Muscle of leg (tissue), 11 donors: ENCODE measurements around the gene XRN2. TPM values are rescaled to one million over a fixed set of nuclear protein-coding genes. Genes with fewer than 3 reads are reported as not detected.

Experiments
- DNase-seq: peaks from one replicate; pipeline ENCODE4 v3.0.0; 2013
- H3K27ac ChIP-seq: one replicate; pipeline ENCODE4 v1.5.1; 2013; ENCODE audit warnings: mild to moderate bottlenecking, low read length, control low read depth
- H3K27me3 ChIP-seq: one replicate; pipeline ENCODE4 v1.6.1; 2013; ENCODE audit warnings: low read length; ENCODE audit not compliant: control insufficient read depth, insufficient read depth
- H3K36me3 ChIP-seq: one replicate; pipeline ENCODE4 v1.6.1; 2013; ENCODE audit warnings: low read length; ENCODE audit not compliant: control insufficient read depth, insufficient read depth
- H3K4me1 ChIP-seq: one replicate; pipeline ENCODE4 v1.6.1; 2013; ENCODE audit warnings: low read length; ENCODE audit not compliant: control insufficient read depth, insufficient read depth
- H3K4me3 ChIP-seq: one replicate; pipeline ENCODE4 v1.5.1; 2013; ENCODE audit warnings: low read length, control low read depth
- H3K9me3 ChIP-seq: replicated peaks from 2 replicates; pipeline ENCODE4 v1.6.1; 2013; ENCODE audit warnings: low read depth, low read length; ENCODE audit not compliant: control insufficient read depth
- WGBS: methylation state at CpG from one replicate; pipeline ENCODE4 v1.1.5; 2013; ENCODE audit warnings: missing lambda C conversion rate; ENCODE audit not compliant: insufficient coverage; 5-methylcytosine and 5-hydroxymethylcytosine counted together
- polyA plus RNA-seq, 8 donors: library from polyadenylated mRNA; unstranded; fragments of 120-200 nt; gene quantifications; one replicate each; pipeline versions ENCODE4 v1.2.1 to v1.2.3, GENCODE V29; 2013; ENCODE audit warnings: inconsistent platforms in 1 of 8, low replicate concordance in 1 of 8; ENCODE audit not compliant: insufficient read length in 8 of 8, insufficient read depth in 1 of 8
- total RNA-seq: library from RNA; stranded (reverse); fragments of 120-200 nt; gene quantifications from one replicate; pipeline ENCODE4 v1.2.4, GENCODE V29; 2013

The XRN2 gene
- total and polyA plus RNA-seq, 9 donors, result 39.4 to 51.6 (median 46.7) TPM

DNA sequence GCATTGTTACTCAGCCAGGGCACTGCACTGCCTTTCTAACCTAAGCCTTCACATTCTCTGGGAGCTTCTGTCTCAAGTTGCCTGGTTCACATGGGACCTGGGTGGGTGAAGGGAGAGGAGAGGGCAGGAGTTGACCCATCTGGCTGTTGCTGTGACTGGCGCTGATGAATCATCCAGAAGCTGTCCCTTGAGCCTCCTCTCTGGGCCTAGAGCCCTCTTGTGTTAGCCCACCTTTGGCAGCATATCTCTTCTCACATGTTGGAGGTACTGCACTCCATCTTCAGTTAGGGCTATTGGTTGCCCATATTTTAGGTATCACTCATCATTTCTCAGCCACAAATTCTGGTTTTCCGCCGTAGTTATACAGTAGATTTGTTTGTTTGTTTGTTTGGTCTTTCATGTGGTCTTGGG is 19.8 kb downstream of the XRN2 start:
- Histone ChIP-seq H3K9me3 (peaks cover 17% of the 10 kb centered on the region), H3K27ac (no peak overlapping the region), H3K4me1 (no peaks in the 10 kb centered on the region), H3K36me3 (peaks cover 2% of the 10 kb centered on the region), H3K4me3 (no peak overlapping the region), H3K27me3 (no peaks in the 10 kb centered on the region)
- no CpG with 5 or more reads among the region's 3 CpGs for WGBS
- no peak for DNase-seq

DNA sequence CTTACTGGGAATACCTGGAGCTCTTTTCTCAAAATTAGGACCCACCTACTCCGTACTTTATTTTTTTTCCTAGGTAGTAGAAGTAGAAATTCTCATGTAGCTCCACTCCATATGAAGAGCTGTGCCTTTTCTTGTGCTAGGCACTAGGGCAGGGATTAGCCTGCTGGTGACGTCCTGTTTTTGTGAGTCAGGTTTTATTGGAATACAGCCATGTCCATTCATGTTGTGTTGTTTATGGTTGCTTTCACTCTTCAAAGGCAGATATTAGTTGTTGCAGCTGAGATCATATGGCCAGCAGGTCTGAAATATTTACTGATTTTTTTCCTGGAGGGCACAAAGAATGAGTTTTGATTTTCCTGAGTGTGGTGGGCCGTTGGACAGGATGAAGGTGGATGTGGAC is 20.5 kb downstream of the XRN2 start:
- Histone ChIP-seq H3K27me3 (no peaks in the 10 kb centered on the region), H3K9me3 (peaks cover 17% of the 10 kb centered on the region), H3K36me3 (peaks cover 2% of the 10 kb centered on the region), H3K4me3 (no peak overlapping the region), H3K27ac (no peak overlapping the region), H3K4me1 (no peaks in the 10 kb centered on the region)
- DNase-seq, result no peak
- 56% methylated on average over 1 of the region's 3 CpGs for WGBS

DNA sequence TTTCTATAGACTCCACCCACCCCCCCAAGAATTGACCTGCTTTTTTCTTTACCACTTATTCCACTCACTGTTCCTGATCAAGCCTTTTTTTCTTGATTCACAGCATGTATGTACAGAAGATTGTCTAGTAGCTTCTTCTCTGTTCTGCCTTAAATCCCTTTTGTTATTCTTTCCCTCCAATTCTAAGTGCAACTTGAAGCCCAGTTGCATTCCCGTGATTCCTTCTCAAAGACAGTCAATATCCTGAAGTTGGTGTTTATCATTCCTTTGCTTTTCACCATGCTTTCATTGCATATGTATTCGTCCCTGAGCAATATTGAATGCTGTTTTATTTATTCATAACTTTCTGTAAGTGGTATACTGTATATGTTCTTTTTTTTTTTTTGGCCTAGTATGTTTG is 21.0 kb downstream of the XRN2 start:
- no CpG with 5 or more reads among the region's 2 CpGs for WGBS
- H3K27ac ChIP-seq, result no peak overlapping the region
- no peak for DNase-seq
- no peaks in the 10 kb centered on the region for H3K27me3 ChIP-seq
- H3K4me1 ChIP-seq, result no peaks in the 10 kb centered on the region
- peaks cover 17% of the 10 kb centered on the region for H3K9me3 ChIP-seq
- H3K36me3 ChIP-seq, result peaks cover 2% of the 10 kb centered on the region
- no peak overlapping the region for H3K4me3 ChIP-seq

DNA sequence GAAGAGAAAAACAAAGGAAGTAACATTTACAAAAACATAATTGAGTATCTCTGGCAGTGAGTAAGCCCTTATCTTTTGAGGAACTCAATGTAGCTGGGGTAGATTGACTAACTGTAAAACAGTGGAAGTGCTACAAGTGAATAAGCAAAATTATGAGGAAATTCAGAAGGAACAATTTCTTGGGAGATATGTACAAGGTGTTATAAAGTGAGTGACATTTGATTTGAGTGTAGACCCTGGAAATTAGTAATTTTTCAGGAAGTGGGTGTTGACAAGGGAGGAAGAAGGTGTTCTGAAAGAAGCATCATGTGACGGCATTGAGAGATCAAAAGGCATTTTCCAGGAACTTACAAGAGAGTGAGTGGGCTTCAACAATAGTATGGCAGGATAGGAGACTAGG is 22.2 kb downstream of the XRN2 start:
- 80% methylated on average over 1 of the region's 1 CpG for WGBS
- no peaks in the 10 kb centered on the region for H3K4me1 ChIP-seq
- H3K27ac ChIP-seq, result no peak overlapping the region
- H3K36me3 ChIP-seq, result peaks cover 2% of the 10 kb centered on the region
- peaks cover 15% of the 10 kb centered on the region for H3K9me3 ChIP-seq
- H3K4me3 ChIP-seq, result no peak overlapping the region
- no peaks in the 10 kb centered on the region for H3K27me3 ChIP-seq
- DNase-seq, result no peak

DNA sequence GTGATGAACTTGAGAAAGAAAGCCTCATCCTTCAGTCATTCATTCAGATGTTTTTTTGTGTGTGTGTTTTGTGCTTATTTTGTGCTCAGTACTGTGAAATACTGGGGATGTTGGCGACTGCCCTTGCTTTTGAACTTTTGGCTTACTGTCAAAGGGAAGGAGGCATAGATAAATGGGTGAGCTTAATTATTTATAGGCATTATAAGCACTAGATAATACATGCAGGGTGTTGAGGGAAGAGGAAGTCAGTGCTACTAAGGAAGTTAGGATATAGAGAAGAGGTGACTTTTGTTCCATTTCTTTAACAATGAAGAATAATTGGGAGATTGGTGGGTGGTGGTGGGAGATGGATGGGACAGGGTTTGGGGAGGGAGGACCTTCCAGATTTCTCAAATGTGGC is 23.6 kb downstream of the XRN2 start:
- Histone ChIP-seq H3K27ac (no peak overlapping the region), H3K4me3 (no peak overlapping the region), H3K4me1 (no peaks in the 10 kb centered on the region), H3K27me3 (no peaks in the 10 kb centered on the region), H3K36me3 (peaks cover 2% of the 10 kb centered on the region), H3K9me3 (peaks cover 6% of the 10 kb centered on the region)
- no CpG with 5 or more reads among the region's 1 CpG for WGBS
- no peak for DNase-seq

DNA sequence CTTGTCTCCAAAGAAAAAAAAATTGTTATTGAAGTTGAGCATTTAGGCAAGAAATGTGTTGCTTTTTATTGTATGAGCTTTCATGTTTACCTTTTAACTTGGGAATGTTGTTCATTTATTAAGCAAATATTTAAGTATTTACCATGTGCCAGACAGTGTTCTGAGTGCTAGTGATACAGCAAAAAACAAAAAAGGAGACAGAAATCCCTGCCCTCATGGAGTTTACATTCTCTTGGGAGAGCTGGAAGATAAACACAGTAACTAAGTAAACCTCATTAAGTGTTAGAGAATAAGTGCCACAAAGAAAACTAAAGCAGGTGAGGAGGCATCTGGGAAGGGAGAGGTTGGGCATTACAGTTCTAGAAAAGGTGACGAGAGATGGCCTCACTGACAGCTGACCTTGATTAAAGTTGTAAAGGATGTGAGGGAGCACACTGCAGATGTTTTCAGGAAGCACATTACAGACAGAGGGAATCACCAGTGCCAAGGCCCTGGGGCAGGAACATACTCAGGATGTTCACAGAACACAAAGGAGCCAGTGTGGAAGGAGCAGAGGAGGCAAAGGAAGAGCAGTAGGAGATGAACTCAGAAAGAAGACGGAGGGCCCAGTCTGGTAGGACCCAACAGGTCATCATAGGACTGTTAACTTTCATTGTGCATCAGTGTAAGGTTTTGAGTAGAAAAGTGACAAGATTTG is 33.5 kb downstream of the XRN2 start:
- H3K9me3 ChIP-seq, result no peaks in the 10 kb centered on the region
- H3K4me1 ChIP-seq, result no peaks in the 10 kb centered on the region
- H3K27me3 ChIP-seq, result no peaks in the 10 kb centered on the region
- H3K4me3 ChIP-seq, result no peak overlapping the region
- DNase-seq, result no peak
- H3K27ac ChIP-seq, result no peak overlapping the region
- H3K36me3 ChIP-seq, result peaks cover 58% of the 10 kb centered on the region
- 100% methylated on average over 2 of the region's 2 CpGs for WGBS

DNA sequence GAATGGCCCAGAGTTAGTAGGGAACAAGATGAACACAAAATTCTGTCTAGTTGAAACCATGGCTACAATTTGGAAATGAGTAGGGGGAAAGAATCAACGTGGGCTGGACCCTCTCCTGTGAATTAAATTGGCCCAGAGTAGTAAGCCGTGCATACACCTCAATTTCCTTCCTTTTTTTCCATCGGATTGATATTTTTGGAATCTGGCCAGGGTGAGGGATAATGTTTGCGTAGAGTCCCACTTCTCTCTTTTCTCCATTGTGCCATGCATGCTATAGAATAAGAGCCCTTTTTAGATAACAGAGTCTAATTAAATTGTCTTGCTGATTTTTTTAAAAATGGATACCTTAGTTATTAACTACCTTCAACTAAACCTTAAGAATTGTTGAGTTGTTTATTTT is 35.2 kb downstream of the XRN2 start:
- Histone ChIP-seq H3K36me3 (peaks cover 54% of the 10 kb centered on the region), H3K27me3 (no peaks in the 10 kb centered on the region), H3K4me3 (no peak overlapping the region), H3K4me1 (no peaks in the 10 kb centered on the region), H3K9me3 (no peaks in the 10 kb centered on the region), H3K27ac (no peak overlapping the region)
- DNase-seq, result no peak
- WGBS, result no CpG with 5 or more reads among the region's 4 CpGs

DNA sequence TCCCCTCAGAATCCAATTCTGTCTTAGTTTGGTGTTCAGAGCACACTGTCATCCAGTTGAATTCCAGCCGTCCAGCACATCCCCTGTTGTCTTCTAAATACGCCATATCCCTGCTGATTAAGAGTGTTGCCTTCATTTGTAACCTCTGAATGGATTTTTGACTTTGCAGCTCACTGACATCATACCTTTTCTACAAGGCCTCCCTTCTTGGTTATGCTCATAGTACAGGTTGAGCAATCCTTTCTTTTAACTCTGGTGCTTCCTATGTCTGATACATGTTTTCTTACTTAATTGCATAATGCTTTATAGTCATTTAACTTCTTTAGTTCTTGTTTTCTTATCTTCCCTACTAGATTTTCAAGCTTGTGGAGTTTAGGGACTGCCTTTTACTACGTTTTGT is 36.4 kb downstream of the XRN2 start:
- H3K27me3 ChIP-seq, result no peaks in the 10 kb centered on the region
- peaks cover 51% of the 10 kb centered on the region for H3K36me3 ChIP-seq
- no peaks in the 10 kb centered on the region for H3K9me3 ChIP-seq
- no peak overlapping the region for H3K27ac ChIP-seq
- WGBS, result 71% methylated on average over 1 of the region's 3 CpGs
- no peak for DNase-seq
- H3K4me3 ChIP-seq, result no peak overlapping the region
- no peaks in the 10 kb centered on the region for H3K4me1 ChIP-seq

DNA sequence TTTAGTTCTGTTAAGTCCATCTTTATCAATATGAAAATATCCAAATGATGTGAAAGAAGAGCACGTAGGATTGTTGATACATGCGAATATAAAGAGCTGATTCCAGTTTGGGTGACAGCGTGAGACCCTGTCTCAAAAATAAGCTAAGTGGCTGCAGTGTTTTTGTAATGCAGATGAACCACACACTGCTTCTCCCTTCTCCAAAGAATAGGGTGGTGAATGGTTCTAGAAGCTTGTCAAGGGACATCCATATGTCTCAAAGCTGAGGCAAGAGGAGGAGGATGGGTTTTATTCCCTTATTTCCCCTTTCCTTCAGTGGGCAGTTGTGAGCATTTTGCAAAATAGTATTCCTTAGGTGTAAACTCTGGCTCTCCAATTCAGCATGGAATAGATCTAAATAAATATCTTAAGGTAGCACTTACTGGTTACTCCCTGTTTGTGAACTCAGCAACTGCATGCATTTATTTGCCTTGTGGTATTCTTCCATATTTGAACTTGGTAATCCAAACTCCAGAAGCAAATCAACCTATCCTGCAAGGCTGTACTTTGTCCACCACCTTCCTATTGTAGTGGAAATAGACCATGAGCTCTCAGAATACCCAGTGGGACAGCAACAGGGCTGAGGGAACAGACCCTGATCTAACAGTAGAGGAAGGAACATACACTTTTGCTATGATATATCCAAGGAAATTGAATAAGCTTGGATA is 38.0 kb downstream of the XRN2 start:
- WGBS, result no CpG with 5 or more reads among the region's 3 CpGs
- no peak overlapping the region for H3K4me3 ChIP-seq
- H3K36me3 ChIP-seq, result peaks cover 41% of the 10 kb centered on the region

DNA sequence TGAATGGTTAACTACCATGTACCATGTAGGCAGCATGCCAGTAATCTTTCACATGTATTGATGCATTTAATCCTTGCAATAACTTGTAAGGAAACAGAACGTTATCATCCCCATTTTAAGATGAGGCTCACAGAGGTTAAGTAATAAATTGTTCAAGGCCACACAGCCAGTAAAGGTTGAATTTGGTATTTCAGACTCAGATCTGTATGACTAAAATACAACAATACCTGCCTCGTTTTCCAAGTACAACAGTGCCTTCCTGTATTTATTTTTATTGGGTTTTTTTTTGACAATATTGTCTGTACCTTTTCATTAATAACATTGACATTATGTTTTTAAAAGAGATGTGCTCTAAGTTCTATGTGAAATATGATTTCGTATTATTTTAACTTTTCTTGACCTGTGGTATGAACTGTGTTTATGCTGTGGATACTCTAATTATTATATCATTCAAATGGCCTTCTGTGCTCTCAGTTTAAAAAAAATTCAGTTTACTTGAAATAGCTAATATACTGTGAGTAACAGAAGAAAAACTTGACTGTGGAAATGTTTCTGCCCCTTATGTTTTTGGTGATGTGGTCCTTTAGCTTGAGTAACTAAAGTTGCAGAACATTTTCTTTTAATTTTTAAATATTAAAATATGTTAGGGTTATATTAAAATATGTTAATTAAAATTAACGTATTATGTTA is 39.7 kb downstream of the XRN2 start:
- peaks cover 30% of the 10 kb centered on the region for H3K36me3 ChIP-seq
- DNase-seq, result no peak
- no peak overlapping the region for H3K27ac ChIP-seq
- no peaks in the 10 kb centered on the region for H3K27me3 ChIP-seq
- no peak overlapping the region for H3K4me3 ChIP-seq
- H3K9me3 ChIP-seq, result no peaks in the 10 kb centered on the region
- WGBS, result no CpG with 5 or more reads among the region's 4 CpGs
- H3K4me1 ChIP-seq, result no peaks in the 10 kb centered on the region

More for the DNA sequence above, 38.0 kb downstream of the XRN2 start:
- no peaks in the 10 kb centered on the region for H3K9me3 ChIP-seq
- H3K27ac ChIP-seq, result no peak overlapping the region
- DNase-seq, result no peak
- H3K27me3 ChIP-seq, result no peaks in the 10 kb centered on the region
- H3K4me1 ChIP-seq, result no peaks in the 10 kb centered on the region
